HG02852 (cell line): ENCODE results near the gene PLEKHO1.
A peak's percentile ranks its signal among the peaks of the same experiment; 100 is the strongest.
"Not testable (repeated sequence)": the region's sequence is repeated elsewhere in the genome, so short reads cannot be mapped to it uniquely, and the experiment has no call there.

Experiments used
- ATAC-seq: cut with Tn5 transposase; IDR thresholded peaks from one replicate; pipeline ENCODE4 v1.9.1; 2021; ENCODE audit warnings: mild to moderate bottlenecking, moderate library complexity; ENCODE audit not compliant: unreplicated experiment

PLEKHO1 gene, protein sequence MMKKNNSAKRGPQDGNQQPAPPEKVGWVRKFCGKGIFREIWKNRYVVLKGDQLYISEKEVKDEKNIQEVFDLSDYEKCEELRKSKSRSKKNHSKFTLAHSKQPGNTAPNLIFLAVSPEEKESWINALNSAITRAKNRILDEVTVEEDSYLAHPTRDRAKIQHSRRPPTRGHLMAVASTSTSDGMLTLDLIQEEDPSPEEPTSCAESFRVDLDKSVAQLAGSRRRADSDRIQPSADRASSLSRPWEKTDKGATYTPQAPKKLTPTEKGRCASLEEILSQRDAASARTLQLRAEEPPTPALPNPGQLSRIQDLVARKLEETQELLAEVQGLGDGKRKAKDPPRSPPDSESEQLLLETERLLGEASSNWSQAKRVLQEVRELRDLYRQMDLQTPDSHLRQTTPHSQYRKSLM

GRCh38 chr1:150149271-150150132 is at the start of gene PLEKHO1:
Gene PLEKHO1, plus strand, starts transcription at chr1:150149916. Its CDS starts 342 bp downstream, at chr1:150150258.
- ATAC-seq = peak; percentile 44

DNA sequence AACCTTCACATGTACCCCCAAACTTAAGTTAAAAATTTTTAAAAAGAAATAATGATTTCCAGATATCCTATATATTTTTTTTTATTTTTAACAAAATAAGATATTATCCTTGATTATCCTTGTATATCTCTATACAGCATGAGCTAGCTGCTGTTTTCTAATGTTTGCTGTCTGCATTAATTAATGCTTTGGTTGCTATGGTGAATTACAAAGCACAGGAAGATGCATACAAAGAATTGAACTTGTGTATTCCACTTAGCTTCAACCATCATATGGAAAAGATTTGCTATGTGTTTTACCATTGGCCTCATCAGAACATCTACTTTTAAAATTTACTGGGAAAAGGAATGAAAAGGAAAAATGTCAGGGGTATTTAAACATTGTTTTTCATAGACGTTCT is 46.7 kb upstream of the PLEKHO1 start:
- no peak for ATAC-seq

- ATAC-seq = no peak
These were observed 43.4 kb upstream of the PLEKHO1 start for GRCh38 chr1:150106341-150106740.

DNA sequence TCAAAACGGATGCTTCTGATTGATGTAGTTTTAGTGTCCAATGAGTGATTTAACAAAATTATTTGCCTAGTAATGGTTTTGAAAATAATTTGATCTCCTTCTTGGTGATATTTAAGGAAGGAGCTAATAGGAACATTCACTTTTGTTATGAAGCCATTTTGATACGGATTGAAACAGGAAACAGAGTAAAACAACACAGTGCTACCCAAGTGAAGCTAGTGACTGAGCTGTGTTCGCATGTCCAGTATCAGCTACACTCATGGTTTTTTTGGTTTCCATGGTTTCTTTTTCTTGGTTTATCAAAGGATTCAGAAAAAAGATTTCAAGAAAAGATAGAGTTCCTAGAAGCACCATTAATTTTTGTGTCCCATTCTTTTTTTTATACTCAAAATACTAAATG is 40.1 kb upstream of the PLEKHO1 start:
- no peak for ATAC-seq

DNA sequence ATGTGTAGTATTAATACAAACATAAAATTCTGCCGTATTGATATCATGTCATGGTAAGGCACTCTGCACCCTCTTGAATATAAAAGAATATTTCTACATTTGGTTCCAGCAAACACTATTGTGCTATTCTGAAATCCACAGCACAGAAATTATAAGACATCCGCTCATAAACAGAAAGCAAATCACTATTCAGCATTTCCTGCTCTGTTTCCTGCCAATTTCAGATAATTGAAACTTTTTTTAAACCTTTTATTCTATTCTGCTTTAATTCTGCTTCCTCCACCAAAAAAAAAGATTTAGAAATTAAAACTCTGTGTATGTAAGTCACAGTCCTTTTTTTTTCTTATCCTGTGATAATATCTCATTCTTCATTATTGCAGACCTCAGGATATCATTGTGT is 39.6 kb upstream of the PLEKHO1 start:
- no peak for ATAC-seq

- no peak for ATAC-seq
These were observed 38.0 kb upstream of the PLEKHO1 start for GRCh38 chr1:150111670-150112069.

GRCh38 chr1:150115121-150115520 is 34.6 kb upstream of the PLEKHO1 start:
- no peak for ATAC-seq

GRCh38 chr1:150118716-150119115 is 31.0 kb upstream of the PLEKHO1 start:
- ATAC-seq = no peak

DNA sequence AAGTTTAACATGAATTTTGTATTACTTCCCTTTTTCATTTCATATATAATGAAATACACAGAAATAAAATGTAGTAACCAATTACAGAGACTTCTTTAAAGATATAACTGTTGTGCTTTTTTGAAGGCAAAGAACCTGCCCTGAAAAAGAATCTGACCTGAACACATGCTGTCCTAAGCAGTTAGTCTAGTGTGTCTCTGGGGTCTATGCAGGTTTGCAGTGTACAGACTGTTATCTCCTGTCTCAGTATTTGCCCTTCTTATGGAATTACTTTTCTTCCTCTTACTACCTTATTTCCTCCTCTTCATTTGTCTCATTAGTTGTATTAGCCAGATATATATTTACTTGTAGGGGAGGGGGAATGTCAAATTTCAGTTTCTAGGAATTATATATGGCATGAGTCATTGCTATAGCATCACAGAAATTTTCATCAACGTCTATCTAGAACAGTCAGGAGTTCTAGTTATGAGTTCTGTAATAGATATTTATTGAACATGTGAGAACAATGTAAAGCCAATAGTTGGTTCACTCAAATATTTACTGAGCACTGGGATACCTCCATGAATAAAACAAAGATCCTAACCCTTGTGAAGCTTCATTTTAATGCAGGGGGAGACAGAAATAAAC is 28.4 kb upstream of the PLEKHO1 start:
- no peak for ATAC-seq

GRCh38 chr1:150126811-150127210 is 22.9 kb upstream of the PLEKHO1 start:
- no peak for ATAC-seq

DNA sequence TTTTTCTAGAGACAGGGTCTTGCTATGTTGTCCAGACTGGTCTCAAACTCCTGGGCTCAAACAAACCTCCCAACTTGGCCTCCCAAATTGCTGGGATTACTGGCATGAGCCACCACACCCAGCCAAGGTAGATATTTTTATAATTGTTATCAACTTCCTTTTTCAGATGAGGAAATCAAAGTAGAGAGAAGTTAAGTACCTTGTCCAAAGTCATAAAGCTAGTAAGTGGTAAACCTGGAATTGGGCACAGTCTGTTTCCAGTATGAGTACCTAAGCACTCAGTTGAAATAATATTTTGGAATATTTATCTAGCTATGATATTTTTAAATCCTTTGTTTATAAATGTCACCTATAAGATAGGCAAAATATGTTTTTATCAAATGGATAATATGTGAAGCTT is 22.3 kb upstream of the PLEKHO1 start:
- ATAC-seq = no peak

- ATAC-seq = no peak
These were observed 21.8 kb upstream of the PLEKHO1 start for GRCh38 chr1:150127868-150128267.

DNA sequence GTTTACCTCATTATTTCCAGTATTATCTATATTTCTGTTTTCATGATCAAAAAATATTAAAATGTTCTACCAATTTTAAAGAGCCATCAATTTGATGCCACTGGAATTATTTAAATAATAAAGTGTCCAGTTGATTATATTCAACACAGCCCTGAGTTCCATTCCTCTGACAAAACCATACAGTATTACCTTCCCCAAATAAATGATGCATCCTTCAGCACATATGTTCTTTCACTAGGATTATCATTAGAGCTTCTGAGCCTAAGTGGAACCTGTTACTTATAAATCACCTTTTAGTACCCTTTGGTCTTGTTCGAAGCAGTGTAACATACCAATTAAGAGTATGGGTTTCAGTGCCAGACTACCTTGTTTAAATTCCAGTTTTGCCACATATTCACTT is 17.3 kb upstream of the PLEKHO1 start:
- ATAC-seq = no peak

DNA sequence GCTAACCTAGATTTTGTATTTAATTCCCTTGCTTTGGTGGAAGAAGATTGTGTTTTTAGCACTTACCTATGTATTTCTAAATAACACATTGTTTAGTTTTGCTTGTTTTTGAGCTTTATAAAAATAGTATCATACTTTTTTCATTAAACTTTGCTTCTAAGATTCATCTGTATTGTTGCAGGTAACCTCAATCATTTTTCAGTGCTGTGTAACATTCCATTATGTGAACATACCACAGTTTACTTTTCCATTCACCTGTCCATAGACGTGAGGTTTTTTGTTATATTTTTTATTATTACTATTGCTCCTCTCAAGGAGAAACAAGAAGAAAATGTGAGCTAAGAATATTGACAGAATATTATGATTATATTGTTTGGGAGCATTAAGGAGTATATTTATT is 15.2 kb upstream of the PLEKHO1 start:
- ATAC-seq = no peak

DNA sequence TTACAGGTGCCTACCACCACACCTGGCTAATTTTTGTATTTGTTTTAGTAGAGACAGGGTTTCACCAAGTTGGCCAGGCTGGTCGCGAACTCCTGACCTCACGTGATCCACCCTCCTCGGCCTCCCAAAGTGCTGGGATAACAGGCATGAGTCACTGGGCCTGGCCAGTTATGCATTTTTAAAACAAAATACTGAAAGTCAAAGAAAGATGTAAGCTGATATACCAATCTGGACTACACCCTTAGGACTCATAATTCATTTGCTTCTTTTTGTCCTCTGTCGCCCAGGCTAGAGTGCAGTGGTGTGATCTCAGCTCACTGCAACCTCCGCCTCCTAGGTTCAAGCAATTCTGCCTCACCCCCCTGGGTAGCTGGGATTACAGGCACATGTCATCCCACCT is 14.3 kb upstream of the PLEKHO1 start:
- ATAC-seq = not testable (repeated sequence)

DNA sequence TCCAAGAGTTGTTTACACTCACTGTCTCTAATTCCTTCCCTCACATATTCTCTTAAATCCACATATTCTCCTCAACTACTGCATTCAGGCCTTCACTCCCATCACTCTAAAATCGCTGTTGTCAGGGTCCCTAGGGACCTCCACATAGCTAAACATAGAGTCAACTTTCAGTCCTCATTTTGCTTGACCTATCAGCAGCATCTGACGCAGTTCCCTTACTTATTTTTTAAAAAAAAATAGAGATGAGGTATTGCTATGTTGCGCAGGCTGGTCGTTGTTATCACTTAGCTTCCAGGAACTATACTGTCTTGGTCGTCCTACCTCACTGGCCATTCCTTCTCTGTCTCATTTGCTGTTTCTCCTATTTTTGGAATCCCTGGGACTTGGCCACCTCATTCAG is 11.7 kb upstream of the PLEKHO1 start:
- no peak for ATAC-seq

DNA sequence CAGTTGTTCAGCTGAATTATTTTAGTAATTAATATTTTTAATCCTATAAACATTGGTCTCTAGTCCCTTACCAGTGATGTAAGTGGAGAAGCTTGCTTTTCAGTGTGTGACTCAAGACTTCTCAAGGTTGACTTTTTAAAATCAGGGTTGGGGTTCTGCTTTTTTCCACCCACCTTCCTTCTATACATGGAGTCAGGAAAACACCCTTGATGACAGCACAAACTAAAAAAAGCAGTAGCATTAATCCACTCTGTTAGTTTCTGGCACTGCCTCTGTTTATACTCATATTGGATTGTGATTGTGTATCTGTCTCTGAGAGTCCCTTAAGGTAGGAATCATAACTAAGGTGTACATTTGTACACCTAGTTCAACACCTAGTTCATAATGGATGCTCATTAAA is 8.3 kb upstream of the PLEKHO1 start:
- no peak for ATAC-seq

- ATAC-seq = no peak
These were observed 7.6 kb upstream of the PLEKHO1 start for GRCh38 chr1:150142083-150142482.

- ATAC-seq = no peak
These were observed 5.1 kb upstream of the PLEKHO1 start for GRCh38 chr1:150144606-150145005.

GRCh38 chr1:150146016-150146415 is 3.7 kb upstream of the PLEKHO1 start:
- not testable (repeated sequence) for ATAC-seq

GRCh38 chr1:150146849-150147542 is 2.7 kb upstream of the PLEKHO1 start:
- ATAC-seq = no peak
